Measurements from ENCODE around the gene CCDC149. TPM values are rescaled to one million over a fixed set of nuclear protein-coding genes. Genes with fewer than 3 reads are reported as not detected.

CCDC149 gene
- 11.3 and 12.5 TPM in 2 replicates for total RNA-seq
- 3.4 and 7.8 TPM in 2 replicates for polyA plus RNA-seq
- polyA plus RNA-seq (2011; cell fraction: cytosol; rRNA removed), result 7.0 and 9.1 TPM in 2 replicates
- polyA plus RNA-seq (2011; cell fraction: nucleus; rRNA removed), result 14.4 and 16.8 TPM in 2 replicates
- 7.8 and 10.0 TPM in 2 replicates for polyA plus RNA-seq (2012)
- polyA minus RNA-seq, result 8.3 and 8.4 TPM in 2 replicates
- polyA minus RNA-seq (2011; cell fraction: cytosol; rRNA and poly(A)+ RNA removed), result not detected
- polyA minus RNA-seq (2011; cell fraction: nucleus; rRNA and poly(A)+ RNA removed), result 12.0 and 13.5 TPM in 2 replicates
- Bru-seq, nascent RNA, result percentile 48 among the genes with signal in this experiment
- BruChase-seq, experiment 1, labeled RNA remaining after a 6-hour chase, result percentile 45 among the genes with signal in this experiment
- percentile 52 among the genes with signal in this experiment for BruChase-seq, experiment 2, labeled RNA remaining after a 2-hour chase
- long read RNA-seq, transcript CCDC149-204 (12 exons, 3,869 nt), result major isoform, 19 of 27 reads
- long read RNA-seq, partial matches to known transcripts, result 3 of 27 reads
- long read RNA-seq, other reads (novel, unspliced or antisense), result 5 of 27 reads

DNA sequence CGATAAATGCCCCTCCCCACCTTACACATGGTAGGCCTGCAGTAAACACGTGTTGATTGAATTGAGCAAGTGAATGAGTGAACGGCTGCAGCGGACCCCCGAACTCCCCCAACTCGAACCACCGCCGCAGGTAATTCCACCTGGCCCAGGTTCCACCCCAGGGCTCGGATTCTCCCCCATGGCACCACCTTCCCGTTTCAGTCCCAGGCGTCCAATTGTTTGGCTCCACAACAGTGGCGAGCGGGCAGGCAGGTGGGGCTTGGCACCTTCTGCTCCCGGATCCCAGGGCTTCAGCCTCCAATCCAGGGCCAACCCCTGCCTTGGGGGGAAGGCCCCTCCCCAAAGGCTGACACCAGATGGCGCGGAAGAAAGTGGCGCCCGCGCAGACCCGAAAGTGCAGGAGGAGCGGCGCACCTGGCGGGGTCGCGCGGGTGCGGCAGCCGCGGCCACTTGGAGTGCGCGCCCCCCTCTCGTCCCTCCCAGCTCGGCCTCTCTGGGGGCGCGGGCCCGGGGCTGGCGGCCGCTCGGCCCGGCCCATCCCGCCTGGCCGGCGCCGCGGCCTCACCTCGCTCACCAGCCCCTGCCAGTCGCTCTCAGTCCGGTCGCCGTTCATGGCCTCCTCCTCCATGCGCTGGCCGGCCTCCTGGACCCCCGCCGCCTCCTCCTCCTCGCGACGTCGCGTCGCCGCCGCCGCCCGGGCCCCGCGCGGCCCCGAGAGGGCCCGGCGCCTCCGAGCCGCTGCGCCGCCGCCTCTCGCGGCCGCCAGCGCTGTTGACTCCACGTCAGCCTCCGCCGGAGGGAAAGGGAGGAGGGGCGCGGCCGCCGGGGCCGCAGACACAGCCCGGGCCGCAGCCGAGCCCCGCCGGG, at the start of gene CCDC149:
Gene CCDC149, minus strand, starts transcription at position 791 of the 867 bp plus-strand sequence. Its CDS starts 178 bp downstream, at position 613.
- DNase-seq (ENCODE audit: low read depth, low spot score) (peak; percentile 43), FAIRE-seq (peak; percentile 26)
- dilution Hi-C loops (cut with MboI; ENCODE audit: extremely low pct_ligation_motif_present, low sequenced_read_pairs), result no loop called here
- BruUV-seq (replicated peaks), result no TSS peak
- no peaks in the 10 kb centered on the region for H3K9me3 ChIP-seq (replicated peaks; ENCODE audit: control insufficient read depth, insufficient read depth, low read length)
- ChIA-PET CTCF (interaction anchor here (0.6 to 2.9 kb wide), 4 partner anchors 9 to 400 kb away, joined by 3 to 12 read pairs (median 3); no protein-coding TSS in a partner anchor), POLR2A (no interaction called here)
- H3K79me2 ChIP-seq (ENCODE audit: control insufficient read depth, insufficient read depth, low read length), result no peaks in the 10 kb centered on the region
- peak within 1 kb of the TSS; percentile 73 for H2AFZ ChIP-seq (ENCODE audit: low read depth, low read length)
- H3K4me1 ChIP-seq (ENCODE audit: control insufficient read depth, extremely low read depth, insufficient read depth, low read length), result peaks cover 5% of the 10 kb centered on the region
- no peak for TF ChIP-seq JUN (IDR thresholded peaks at IDR 0.05; ENCODE audit: borderline replicate concordance, insufficient read depth, insufficient read length, low read depth)
- TF ChIP-seq POLR2A (IDR thresholded peaks at IDR 0.05; ENCODE audit: low read depth, low read length), result no peak
- TF ChIP-seq, protein P1, sequence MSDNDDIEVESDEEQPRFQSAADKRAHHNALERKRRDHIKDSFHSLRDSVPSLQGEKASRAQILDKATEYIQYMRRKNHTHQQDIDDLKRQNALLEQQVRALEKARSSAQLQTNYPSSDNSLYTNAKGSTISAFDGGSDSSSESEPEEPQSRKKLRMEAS (IDR thresholded peaks at IDR 0.05; ENCODE audit: insufficient read depth, insufficient read length), result peak; percentile 36
- H3K4me2 ChIP-seq (ENCODE audit: insufficient read depth, low read length), result peak within 1 kb of the TSS; percentile 81
- no peaks in the 10 kb centered on the region for H4K20me1 ChIP-seq (replicated peaks; ENCODE audit: control insufficient read depth, extremely low read depth, insufficient read depth, low read length)
- peak within 1 kb of the TSS; percentile 44 to 73 (median 50) for H3K4me3 ChIP-seq (replicated peaks in 1 of 3; ENCODE audit: insufficient read depth in 1 of 3, low read depth in 1 of 3, low read length in 3 of 3)
- peaks cover 0 to 3% of the 10 kb centered on the region in 2 experiments for H3K36me3 ChIP-seq (ENCODE audit: control insufficient read depth in 2 of 2, extremely low read depth in 1 of 2, insufficient read depth in 2 of 2, low read length in 2 of 2)
- intact Hi-C loops (cut with micrococcal nuclease), result loop anchor here (1.0 to 10.0 kb wide), 5 partner anchors 67 to 358 kb away; partner anchors contain the start of gene DHX15
- H3K27ac ChIP-seq (ENCODE audit: insufficient read depth, low read depth, low read length), result peak within 1 kb of the TSS; percentile 13
- H3K9me1 ChIP-seq (replicated peaks; ENCODE audit: control insufficient read depth, extremely low read depth, insufficient read depth, low read length), result no peaks in the 10 kb centered on the region
- H3K27me3 ChIP-seq (ENCODE audit: control insufficient read depth in 2 of 2, insufficient read depth in 2 of 2, low read length in 2 of 2), result peaks cover 0 to 2% of the 10 kb centered on the region in 2 experiments
- peak within 1 kb of the TSS; percentile 86 for H3K9ac ChIP-seq (replicated peaks; ENCODE audit: extremely low read depth, insufficient read depth, low read length)

GRCh38 chr4:24957886-24958285, 45.0 kb upstream of the CCDC149 start:
- intact Hi-C loops (cut with micrococcal nuclease) (no loop called here), dilution Hi-C loops (cut with MboI; ENCODE audit: extremely low pct_ligation_motif_present, low sequenced_read_pairs) (no loop called here)
- H3K4me3 ChIP-seq (replicated peaks in 1 of 3; ENCODE audit: insufficient read depth in 1 of 3, low read depth in 1 of 3, low read length in 3 of 3), result no peak overlapping the region
- H3K4me2 ChIP-seq (ENCODE audit: insufficient read depth, low read length), result no peak overlapping the region
- CTCF ChIA-PET, result no interaction called here
- no peaks in the 10 kb centered on the region for H3K79me2 ChIP-seq (ENCODE audit: control insufficient read depth, insufficient read depth, low read length)
- POLR2A ChIA-PET, result no interaction called here
- BruUV-seq (replicated peaks), result no TSS peak
- no peaks in the 10 kb centered on the region for H3K36me3 ChIP-seq (ENCODE audit: control insufficient read depth in 2 of 2, extremely low read depth in 1 of 2, insufficient read depth in 2 of 2, low read length in 2 of 2)
- no peak overlapping the region for H2AFZ ChIP-seq (ENCODE audit: low read depth, low read length)
- no peaks in the 10 kb centered on the region for H3K4me1 ChIP-seq (ENCODE audit: control insufficient read depth, extremely low read depth, insufficient read depth, low read length)
- H3K9me3 ChIP-seq (replicated peaks; ENCODE audit: control insufficient read depth, insufficient read depth, low read length), result no peaks in the 10 kb centered on the region
- no peaks in the 10 kb centered on the region for H3K9me1 ChIP-seq (replicated peaks; ENCODE audit: control insufficient read depth, extremely low read depth, insufficient read depth, low read length)
- no peaks in the 10 kb centered on the region for H4K20me1 ChIP-seq (replicated peaks; ENCODE audit: control insufficient read depth, extremely low read depth, insufficient read depth, low read length)
- no peak overlapping the region for H3K27ac ChIP-seq (ENCODE audit: insufficient read depth, low read depth, low read length)
- DNase-seq (ENCODE audit: low read depth, low spot score) (no peak), FAIRE-seq (no peak)
- H3K9ac ChIP-seq (replicated peaks; ENCODE audit: extremely low read depth, insufficient read depth, low read length), result no peak overlapping the region
- H3K27me3 ChIP-seq (ENCODE audit: control insufficient read depth in 2 of 2, insufficient read depth in 2 of 2, low read length in 2 of 2), result peaks cover 0 to 2% of the 10 kb centered on the region in 2 experiments
- TF ChIP-seq CTCF (IDR thresholded peaks at IDR 0.05; ENCODE audit: extremely low read depth in 1 of 2, insufficient read depth in 1 of 2, low read depth in 1 of 2, low read length in 2 of 2) (no peak), POLR2AphosphoS5 (IDR thresholded peaks at IDR 0.05; ENCODE audit: insufficient read depth, low read depth, low read length) (no peak), JUN (IDR thresholded peaks at IDR 0.05; ENCODE audit: borderline replicate concordance, insufficient read depth, insufficient read length, low read depth) (no peak), FOS (IDR thresholded peaks at IDR 0.05; ENCODE audit: borderline replicate concordance, insufficient read depth, low read length) (no peak), EZH2 (IDR thresholded peaks at IDR 0.05; ENCODE audit: borderline replicate concordance, low read depth, low read length, severe bottlenecking) (no peak), MYC (IDR thresholded peaks at IDR 0.05; ENCODE audit: low read depth, low read length) (no peak), GATA2 (IDR thresholded peaks at IDR 0.05; ENCODE audit: insufficient read depth, insufficient read length, low read depth, low read length) (no peak), POLR2A (IDR thresholded peaks at IDR 0.05; ENCODE audit: low read depth, low read length) (no peak)
- TF ChIP-seq, protein P1 (IDR thresholded peaks at IDR 0.05; ENCODE audit: insufficient read depth, insufficient read length), result no peak

Measured in endothelial cell of umbilical vein (primary cell).